ENCODE measurements around the gene GNAO1. TPM values are rescaled to one million over a fixed set of nuclear protein-coding genes. Genes with fewer than 3 reads are reported as not detected.

Gene GNAO1
- total RNA-seq, 1 donor from 2014 or later: 0.53 TPM

DNA sequence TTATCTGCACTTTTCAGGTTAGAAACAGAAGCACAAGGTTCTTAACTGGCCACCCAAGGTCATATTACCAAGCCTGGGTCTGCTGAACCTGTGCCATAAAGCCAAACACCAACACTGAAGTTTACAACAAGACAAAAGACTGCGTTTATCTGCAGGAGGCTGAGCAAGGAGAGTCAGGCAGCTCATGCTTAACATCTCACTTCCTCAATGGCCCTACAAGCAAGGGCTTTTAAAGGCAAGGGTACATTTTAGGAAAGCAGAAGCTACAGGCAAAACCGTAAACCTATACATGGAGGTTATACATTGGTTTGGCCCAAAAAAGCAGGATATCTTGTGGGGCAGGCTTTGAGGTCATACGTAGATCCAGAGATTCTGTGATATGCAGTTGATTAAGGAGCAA lies 91.2 kb downstream of the GNAO1 start:
- Histone ChIP-seq H3K27ac (no peak overlapping the region), H3K4me3 (no peak overlapping the region), H3K4me1 (no peaks in the 10 kb centered on the region), H3K27me3 (no peaks in the 10 kb centered on the region), H3K9me3 (no peaks in the 10 kb centered on the region), H3K36me3 (no peaks in the 10 kb centered on the region)
- TF ChIP-seq, protein P1, sequence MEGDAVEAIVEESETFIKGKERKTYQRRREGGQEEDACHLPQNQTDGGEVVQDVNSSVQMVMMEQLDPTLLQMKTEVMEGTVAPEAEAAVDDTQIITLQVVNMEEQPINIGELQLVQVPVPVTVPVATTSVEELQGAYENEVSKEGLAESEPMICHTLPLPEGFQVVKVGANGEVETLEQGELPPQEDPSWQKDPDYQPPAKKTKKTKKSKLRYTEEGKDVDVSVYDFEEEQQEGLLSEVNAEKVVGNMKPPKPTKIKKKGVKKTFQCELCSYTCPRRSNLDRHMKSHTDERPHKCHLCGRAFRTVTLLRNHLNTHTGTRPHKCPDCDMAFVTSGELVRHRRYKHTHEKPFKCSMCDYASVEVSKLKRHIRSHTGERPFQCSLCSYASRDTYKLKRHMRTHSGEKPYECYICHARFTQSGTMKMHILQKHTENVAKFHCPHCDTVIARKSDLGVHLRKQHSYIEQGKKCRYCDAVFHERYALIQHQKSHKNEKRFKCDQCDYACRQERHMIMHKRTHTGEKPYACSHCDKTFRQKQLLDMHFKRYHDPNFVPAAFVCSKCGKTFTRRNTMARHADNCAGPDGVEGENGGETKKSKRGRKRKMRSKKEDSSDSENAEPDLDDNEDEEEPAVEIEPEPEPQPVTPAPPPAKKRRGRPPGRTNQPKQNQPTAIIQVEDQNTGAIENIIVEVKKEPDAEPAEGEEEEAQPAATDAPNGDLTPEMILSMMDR (IDR thresholded peaks at IDR 0.05): no peak
- DNase-seq (ENCODE audit: low spot score in 2 of 2): no peak
- intact Hi-C loops (cut with DNase I): no loop called here

DNA sequence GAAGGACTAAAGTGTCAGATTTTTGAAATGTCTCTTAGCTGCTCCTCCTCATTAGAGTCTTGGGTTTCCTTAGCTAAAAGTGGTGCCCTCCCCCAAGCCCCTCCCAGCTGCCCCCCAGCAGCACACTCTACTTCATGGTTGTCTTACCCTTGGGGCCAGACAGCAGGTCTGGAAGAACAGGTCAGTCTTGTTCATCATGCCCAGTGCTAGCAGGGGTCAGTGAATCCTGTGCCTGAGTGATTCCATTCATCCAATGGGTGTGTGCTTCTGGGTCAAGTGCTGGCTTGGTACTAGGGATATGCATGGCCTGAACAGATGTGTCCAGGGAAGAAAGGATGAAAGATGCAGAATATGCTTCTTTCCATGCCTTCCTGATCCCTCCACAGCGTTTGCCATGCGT lies 93.2 kb downstream of the GNAO1 start:
- intact Hi-C loops (cut with DNase I): no loop called here
- no peak for DNase-seq (ENCODE audit: low spot score in 2 of 2)
- Histone ChIP-seq H3K9me3 (no peaks in the 10 kb centered on the region), H3K36me3 (no peaks in the 10 kb centered on the region), H3K27ac (no peak overlapping the region), H3K27me3 (no peaks in the 10 kb centered on the region), H3K4me1 (no peaks in the 10 kb centered on the region), H3K4me3 (no peak overlapping the region)
- TF ChIP-seq, protein P1 (IDR thresholded peaks at IDR 0.05): no peak

DNA sequence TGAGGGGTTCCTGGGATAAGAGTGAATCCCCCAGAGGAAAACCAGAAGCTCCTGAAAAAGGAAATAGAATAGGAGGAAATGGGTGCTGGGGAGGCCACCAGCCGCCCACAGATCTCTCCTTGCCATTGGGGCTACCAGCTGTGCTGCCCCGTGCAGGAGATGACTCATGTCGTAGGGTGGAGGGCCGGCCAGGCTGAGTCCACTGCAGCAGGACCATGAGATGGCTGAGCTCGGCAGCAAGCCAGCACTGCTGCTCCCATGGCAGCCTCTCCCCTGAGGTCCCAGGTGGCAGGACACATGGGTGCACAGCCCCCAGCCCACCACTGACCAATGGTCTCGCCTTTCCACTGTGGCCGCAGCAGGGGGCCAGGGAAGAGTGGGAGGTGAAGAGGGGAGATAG lies 95.5 kb downstream of the GNAO1 start:
- H3K36me3 ChIP-seq: no peaks in the 10 kb centered on the region
- no peaks in the 10 kb centered on the region for H3K4me1 ChIP-seq
- no peaks in the 10 kb centered on the region for H3K9me3 ChIP-seq
- intact Hi-C loops (cut with DNase I): no loop called here
- H3K27me3 ChIP-seq: no peaks in the 10 kb centered on the region
- TF ChIP-seq, protein P1 (IDR thresholded peaks at IDR 0.05): no peak
- H3K27ac ChIP-seq: no peak overlapping the region
- no peak overlapping the region for H3K4me3 ChIP-seq
- no peak for DNase-seq (ENCODE audit: low spot score in 2 of 2)

DNA sequence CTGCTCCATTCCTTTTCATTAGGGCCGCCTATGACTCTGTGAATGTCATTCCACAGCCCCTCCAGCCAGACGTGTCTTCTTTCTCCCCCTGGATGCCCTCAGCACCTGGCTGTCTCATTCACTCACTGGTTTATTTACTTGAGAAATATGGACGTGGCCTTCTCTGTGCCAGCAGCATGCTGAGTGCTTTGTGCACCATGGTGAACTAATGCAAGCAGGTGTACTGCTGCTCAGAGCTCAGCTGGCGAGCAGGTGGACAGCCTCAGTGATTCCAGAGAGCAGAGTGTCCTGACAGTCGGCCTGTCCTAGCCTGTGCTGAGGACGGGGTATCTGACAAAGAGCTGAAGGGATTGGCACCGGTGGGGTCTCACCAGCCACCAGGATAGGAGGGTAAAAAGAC lies 96.7 kb downstream of the GNAO1 start:
- intact Hi-C loops (cut with DNase I): no loop called here
- no peaks in the 10 kb centered on the region for H3K36me3 ChIP-seq
- no peak overlapping the region for H3K27ac ChIP-seq
- DNase-seq (ENCODE audit: low spot score in 2 of 2): no peak
- no peaks in the 10 kb centered on the region for H3K9me3 ChIP-seq
- H3K4me3 ChIP-seq: no peak overlapping the region
- no peaks in the 10 kb centered on the region for H3K27me3 ChIP-seq
- TF ChIP-seq, protein P1 (IDR thresholded peaks at IDR 0.05): no peak
- no peaks in the 10 kb centered on the region for H3K4me1 ChIP-seq

DNA sequence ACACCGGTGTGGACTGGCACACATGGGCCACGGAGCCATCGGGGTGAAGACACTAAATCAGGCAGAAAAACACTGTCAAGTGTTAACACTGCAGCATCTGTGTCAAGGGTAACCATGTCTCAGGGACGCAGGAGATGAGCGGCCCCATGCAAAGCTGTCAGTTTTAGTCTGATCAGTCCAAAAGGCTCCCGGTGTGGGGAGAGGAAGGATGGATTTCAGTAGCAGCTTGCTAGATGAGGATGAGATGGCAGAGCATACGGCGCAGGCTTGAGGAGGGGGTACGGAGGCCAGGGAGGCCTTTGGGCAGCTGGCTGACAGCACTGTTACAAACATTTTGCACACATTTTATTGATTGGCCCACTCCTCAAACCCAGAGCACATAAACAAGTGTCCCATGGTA lies 98.1 kb downstream of the GNAO1 start:
- no peaks in the 10 kb centered on the region for H3K27me3 ChIP-seq
- no peak overlapping the region for H3K4me3 ChIP-seq
- H3K27ac ChIP-seq: no peak overlapping the region
- intact Hi-C loops (cut with DNase I): no loop called here
- no peaks in the 10 kb centered on the region for H3K9me3 ChIP-seq
- DNase-seq (ENCODE audit: low spot score in 2 of 2): no peak
- H3K4me1 ChIP-seq: peaks cover 0 to 4% of the 10 kb centered on the region in 2 donors
- TF ChIP-seq, protein P1 (IDR thresholded peaks at IDR 0.05): no peak
- no peaks in the 10 kb centered on the region for H3K36me3 ChIP-seq

DNA sequence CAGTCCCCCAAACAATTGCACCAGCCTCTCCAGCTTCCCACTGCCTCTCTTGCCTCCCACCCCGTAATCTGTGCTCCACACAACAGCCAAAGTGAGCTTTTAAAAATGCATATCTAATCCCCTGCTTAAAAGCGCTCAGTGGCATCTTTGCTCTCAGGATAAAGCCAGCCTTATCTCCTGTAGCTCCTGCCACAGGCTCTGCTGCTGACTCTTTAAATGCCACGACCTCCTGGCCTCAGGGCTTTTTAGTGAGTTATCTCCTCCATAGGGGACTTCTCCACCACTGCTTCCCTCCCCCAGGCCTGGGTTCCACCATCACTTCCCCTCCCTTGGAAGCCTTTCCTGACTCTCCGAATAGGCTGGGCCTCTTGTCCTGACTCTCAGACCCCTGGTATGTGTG lies 98.6 kb downstream of the GNAO1 start:
- Histone ChIP-seq H3K4me3 (no peak overlapping the region), H3K9me3 (no peaks in the 10 kb centered on the region), H3K36me3 (no peaks in the 10 kb centered on the region), H3K27ac (no peak overlapping the region), H3K4me1 (peaks cover 0 to 8% of the 10 kb centered on the region in 2 donors), H3K27me3 (no peaks in the 10 kb centered on the region)
- TF ChIP-seq, protein P1 (IDR thresholded peaks at IDR 0.05): no peak
- DNase-seq (ENCODE audit: low spot score in 2 of 2): no peak
- intact Hi-C loops (cut with DNase I): no loop called here
